ENCODE results near the gene DOK5.

Gene DOK5

DNA sequence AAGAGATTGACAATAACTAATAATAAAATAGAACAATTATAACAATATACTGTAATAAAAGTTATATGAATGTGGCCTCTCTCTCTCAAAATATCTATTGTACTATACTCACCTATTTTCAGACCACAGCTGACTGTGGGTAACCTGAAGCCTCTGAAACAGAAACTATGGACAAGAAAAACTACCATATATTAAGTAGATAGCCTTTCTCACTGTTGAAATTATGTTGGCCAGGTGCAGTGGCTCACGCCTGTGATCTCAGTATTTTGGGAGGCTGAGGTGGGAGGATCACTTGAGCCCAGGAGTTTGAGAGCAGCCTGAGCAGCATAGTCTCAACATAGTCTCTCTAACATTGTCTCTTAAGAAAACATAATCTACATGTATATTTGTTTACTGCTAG is 89.9 kb downstream of the DOK5 start:
- no peak for DNase-seq

GRCh38 chr20:54566031-54566688 is 90.8 kb downstream of the DOK5 start:
- no peak for DNase-seq

- DNase-seq: no peak
Observed at GRCh38 chr20:54570561-54570960, 95.2 kb downstream of the DOK5 start.

DNA sequence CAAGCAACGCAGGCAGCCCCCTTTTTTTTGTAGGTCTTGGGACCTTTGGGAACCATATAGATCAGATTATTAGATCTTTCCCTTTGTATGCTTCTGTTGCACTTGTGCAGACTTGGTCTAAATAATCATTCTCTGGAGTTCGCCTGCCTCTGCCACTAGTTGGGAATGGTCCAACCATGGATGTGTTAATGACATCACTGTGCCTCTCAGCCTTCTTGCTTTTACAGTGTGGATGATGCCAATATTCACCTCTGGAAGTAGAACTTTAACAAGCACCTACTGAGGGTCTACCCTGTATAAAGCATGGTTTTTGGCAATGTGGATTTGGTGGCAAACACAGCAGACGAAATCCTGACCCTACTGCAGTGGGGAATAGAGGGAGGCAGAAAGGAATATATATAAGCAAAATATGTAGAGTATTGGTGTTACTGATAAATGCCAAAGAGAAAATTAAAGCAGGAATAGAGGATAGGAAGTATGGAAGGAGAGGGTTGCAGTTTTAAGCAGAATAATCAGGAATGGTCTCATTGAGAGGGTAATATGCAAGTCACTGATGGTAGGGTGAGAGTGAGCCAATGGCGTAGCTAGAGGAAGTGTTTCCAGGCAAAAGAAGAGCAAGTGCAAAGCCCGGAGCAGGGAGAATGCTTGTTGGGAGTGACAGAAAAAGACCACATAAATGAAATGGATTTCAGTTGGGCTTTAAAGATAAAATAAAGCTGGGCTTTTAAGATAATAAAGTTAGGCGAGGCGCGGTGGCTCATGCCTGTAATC is 97.5 kb downstream of the DOK5 start:
- DNase-seq: no peak

GRCh38 chr20:54573838-54574237 is 98.4 kb downstream of the DOK5 start:
- no peak for DNase-seq

GRCh38 chr20:54576518-54576917 is 101.1 kb downstream of the DOK5 start:
- DNase-seq: no peak

GRCh38 chr20:54577637-54578036 is 102.2 kb downstream of the DOK5 start:
- no peak for DNase-seq

DNA sequence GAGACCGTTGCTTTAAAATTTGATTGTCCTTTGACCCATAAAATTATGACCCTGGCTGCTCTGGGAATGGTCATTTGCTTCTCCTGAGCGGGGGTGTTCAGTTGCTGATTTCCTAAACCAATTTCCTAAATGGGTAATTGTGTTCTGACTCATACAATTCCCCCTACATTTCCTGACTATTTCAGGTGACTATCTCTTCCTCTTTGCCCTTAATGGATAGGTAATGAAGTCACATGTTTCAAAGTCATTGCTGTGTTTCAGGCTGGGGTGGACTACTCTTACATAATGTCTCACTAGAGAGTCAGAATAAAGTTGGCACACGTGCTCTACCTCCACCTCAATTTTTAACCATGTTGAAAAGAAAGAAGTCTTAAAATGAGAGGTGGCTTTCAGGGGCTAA is 109.8 kb downstream of the DOK5 start:
- DNase-seq: no peak

- no peak for DNase-seq
Observed at GRCh38 chr20:54587408-54587807, 112.0 kb downstream of the DOK5 start.

GRCh38 chr20:54589402-54590030 is 114.1 kb downstream of the DOK5 start:
- no peak for DNase-seq

DNA sequence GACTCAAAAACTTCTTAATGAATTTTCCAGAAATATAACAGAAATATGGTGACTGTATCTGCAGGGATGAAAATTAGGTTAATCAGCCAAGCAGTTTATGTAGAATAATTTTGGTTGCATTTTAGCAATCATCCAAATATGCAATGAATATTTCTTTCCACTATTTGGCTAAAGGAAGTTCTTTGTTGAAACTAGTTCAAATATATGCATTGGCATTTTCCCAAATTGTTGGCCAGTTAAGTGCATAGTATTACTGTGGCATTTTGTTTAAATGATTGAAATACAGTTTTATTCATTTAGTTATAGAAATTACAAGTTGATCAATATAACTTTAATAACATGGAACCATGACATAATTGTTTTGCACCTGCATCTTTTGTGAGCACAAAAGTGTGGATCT is 115.5 kb downstream of the DOK5 start:
- DNase-seq: no peak

- DNase-seq: no peak
Observed at GRCh38 chr20:54596651-54597050, 121.3 kb downstream of the DOK5 start.

GRCh38 chr20:54598352-54598751 is 123.0 kb downstream of the DOK5 start:
- no peak for DNase-seq

GRCh38 chr20:54600634-54601033 is 125.2 kb downstream of the DOK5 start:
- DNase-seq: no peak

DNA sequence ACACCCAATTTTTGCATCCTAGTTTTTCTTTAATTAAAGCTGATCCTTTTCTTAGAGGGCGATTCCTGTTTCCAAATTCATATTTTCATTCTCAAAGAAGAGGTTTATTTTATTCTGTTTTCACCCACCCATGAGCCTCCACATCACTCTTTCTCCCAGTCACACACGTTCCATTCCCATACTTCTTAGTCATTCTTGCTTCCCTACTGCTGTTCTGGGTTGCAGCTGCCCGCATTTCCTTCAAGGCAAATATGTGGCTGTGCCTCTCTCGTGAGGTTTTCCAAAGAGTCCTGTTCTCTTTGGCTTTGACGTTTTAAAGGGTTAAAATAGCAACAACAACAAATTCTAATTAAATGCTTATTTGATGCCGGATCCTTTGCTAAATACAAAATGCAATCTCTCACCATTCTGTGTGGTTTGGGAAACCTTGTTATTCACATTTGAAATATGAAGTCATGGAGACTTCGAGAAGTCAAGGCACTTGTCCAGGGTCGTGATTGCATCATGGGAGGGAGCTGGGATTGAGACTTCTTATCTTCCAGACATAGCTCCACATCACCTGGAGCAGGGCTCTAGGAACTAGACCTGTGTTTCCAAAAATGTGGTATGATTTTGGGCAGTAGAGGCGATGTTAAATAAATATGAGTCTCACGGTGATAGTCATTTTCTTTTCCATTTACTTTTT is 126.6 kb downstream of the DOK5 start:
- no peak for DNase-seq

DNA sequence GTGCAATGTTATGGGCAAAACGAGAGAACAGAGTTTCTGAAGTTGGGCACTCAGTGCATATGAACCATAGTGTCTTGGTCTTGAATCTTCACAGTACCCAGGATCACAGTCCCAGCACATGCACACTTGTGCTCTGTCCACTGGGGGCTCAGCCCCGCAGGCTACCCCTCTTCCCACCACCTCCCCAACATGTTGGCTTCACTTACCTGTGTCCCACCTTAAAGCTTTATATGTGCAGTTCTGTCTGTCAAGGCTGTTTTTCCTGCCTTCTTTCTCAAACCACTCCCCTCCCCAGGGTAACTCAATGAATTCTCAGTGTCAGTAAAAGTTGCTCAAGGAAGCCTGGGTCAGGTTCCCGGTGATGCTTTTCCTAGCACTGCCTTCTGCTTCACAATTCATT is 129.9 kb downstream of the DOK5 start:
- DNase-seq: no peak

- DNase-seq: no peak
Observed at GRCh38 chr20:54606380-54606779, 131.0 kb downstream of the DOK5 start.

DNA sequence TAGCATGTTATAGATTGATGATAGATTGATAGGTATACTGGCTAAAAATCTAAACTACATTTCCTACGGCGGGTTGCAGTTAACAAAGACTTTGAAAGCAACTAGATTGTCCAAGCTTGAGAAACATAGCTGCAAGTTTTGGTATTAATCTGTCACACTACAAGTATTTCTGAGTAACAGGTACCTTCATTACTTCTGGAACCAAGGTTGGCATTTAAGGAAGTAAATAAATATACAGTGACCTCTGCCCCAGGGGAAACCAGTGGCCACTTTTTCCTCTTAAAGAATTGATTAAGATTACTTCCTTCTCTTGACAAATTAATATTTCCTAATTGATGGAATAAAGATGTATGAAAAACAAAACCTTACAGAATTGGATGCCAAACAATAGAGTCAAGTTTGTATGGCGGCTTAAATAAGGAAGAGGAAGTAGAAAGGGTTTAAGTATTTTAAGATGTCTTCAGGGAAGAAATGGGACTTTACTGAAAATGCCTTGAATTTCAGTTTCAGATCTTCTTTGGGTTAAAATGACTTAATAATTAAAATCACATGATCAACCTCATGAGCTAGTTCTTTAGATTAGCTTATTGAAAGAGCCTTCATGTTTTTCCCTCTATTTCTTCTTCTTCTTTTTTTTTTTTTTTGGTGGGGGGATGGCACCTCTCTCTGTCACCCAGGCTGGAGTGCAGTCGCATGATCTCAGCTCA is 132.8 kb downstream of the DOK5 start:
- no peak for DNase-seq

DNA sequence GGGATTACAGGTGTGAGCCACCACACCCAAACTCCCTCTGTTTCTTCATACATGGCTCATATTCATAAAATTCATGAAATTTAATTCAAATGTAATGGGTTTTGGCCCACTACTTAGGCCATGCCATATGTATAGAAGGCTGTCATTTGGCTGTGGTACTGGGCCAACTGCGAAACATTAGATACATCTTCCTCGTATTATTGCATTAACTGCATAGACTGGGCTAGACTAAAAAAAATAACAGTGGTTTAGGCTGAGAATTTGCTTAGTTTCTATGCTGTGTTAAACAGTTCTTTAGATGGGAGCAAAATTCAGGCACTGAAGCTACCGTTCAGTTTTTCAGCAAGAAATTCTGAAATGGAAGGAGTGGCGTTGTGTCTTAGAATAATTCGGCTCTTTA is 133.6 kb downstream of the DOK5 start:
- no peak for DNase-seq

- no peak for DNase-seq
Observed at GRCh38 chr20:54611708-54612412, 136.5 kb downstream of the DOK5 start.

DNA sequence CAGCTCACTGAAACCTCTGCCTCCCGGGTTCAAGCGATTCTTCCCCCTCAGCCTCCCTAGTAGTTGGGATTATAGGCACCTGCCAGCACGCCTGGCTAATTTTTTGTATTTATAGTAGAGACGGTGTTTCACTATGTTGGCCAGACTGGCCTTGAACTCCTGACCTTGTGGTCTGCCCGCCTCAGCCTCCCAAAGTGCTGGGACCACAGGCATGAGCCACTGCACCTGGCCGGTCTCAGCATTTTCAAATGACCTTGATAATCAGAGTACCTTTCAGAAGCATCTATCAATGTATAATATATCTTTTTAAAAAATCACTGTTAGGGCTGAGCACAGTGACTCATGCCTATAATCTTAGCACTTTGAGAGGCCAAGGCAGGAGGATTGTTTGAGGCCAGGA is 143.0 kb downstream of the DOK5 start:
- DNase-seq: no peak

DNA sequence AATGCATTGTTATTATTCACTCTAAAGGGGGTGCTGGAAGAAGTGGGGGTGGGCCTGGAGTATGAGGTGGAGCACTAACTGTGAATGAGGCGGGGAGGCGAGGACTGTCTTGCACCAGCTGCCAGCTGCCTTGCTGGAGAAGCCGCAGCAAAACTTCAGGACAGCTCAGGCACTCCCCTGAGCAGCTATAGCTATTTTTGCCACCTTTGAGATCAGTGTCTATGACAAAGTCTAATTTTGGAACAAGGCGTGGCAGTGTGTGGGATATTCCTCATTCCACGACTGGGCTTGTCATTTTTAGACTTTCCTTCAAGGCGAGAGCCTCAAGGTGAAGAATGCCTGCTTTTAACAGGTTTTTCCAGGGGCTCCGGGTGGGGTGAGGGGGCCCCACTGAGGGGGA is 143.8 kb downstream of the DOK5 start:
- no peak for DNase-seq

Data from NCI-H1436 treated with DMSO at 0.1 percent for 48 hours (cell line).